Upper lobe of left lung (tissue), 6 donors: ENCODE measurements around the gene DTWD2. TPM values are rescaled to one million over a fixed set of nuclear protein-coding genes. Genes with fewer than 3 reads are reported as not detected.

Experiments used
- ATAC-seq, 2 donors: fragments of 200-7000 bp; cut with Tn5 transposase; one replicate each; pipeline ENCODE4 v1.9.1; 2022; ENCODE audit warnings: mild to moderate bottlenecking in 2 of 2, moderate library complexity in 2 of 2; ENCODE audit not compliant: low FRiP score in 2 of 2
- DNase-seq, 2 donors: peaks; one replicate each; pipeline ENCODE4 v3.0.0-alpha.2; 2019 to 2020
- H3K27ac ChIP-seq, 4 donors: fragments of 200-600 bp; sonication (generic); one replicate each; pipeline ENCODE4 v1.5.1; 2016 to 2019
- H3K27me3 ChIP-seq, 4 donors: fragments of 200-600 bp; sonication (generic); one replicate each; pipeline ENCODE4 v1.5.1; 2017 to 2019
- H3K36me3 ChIP-seq, 4 donors: fragments of 200-600 bp; sonication (generic); one replicate each; pipeline ENCODE4 v1.5.1; 2016 to 2019
- H3K4me1 ChIP-seq, 4 donors: fragments of 200-600 bp; sonication (generic); one replicate each; pipeline ENCODE4 v1.5.1; 2018 to 2019
- H3K4me3 ChIP-seq, 4 donors: fragments of 200-600 bp; sonication (generic); one replicate each; pipeline ENCODE4 v1.5.1; 2017 to 2019; ENCODE audit warnings: mild to moderate bottlenecking in 2 of 4, moderate library complexity in 1 of 4
- H3K9me3 ChIP-seq, 4 donors: fragments of 200-600 bp; sonication (generic); one replicate each; pipeline ENCODE4 v1.5.1; 2018 to 2019
- EP300 ChIP-seq, 4 donors: sonication (generic); formaldehyde crosslinking; IDR thresholded peaks; one replicate each; pipeline ENCODE4 v1.5.1; 2017; ENCODE audit warnings: antibody characterized with exemption in 4 of 4, control low read depth in 2 of 4
- POLR2A ChIP-seq, 4 donors: fragments of 450-650 bp; IDR thresholded peaks; one replicate each; pipeline ENCODE4 v1.5.1; 2016 to 2017; ENCODE audit warnings: antibody characterized with exemption in 4 of 4, mild to moderate bottlenecking in 2 of 4
- POLR2AphosphoS5 ChIP-seq, 2 donors: sonication (generic); formaldehyde crosslinking; IDR thresholded peaks; one replicate each; pipeline ENCODE4 v1.5.1; 2017; ENCODE audit warnings: antibody characterized with exemption in 2 of 2
- WGBS, 2 donors: methylation state at CpG; one replicate each; pipeline ENCODE4 v1.1.5; 2017 to 2018; 5-methylcytosine and 5-hydroxymethylcytosine counted together
- total RNA-seq, 6 donors: library from RNA; depleted of rRNA in 4 of 6; stranded (reverse); fragments of >200 nt in 4 of 6; gene quantifications; one replicate each; pipeline versions ENCODE4 v1.1.0 to v1.2.1, GENCODE V29; 2016 to 2021
- TF ChIP-seq, protein P1 (sequence below), 6 experiments: fragments of 450-650 bp in 4 of 6; fragments of 200-600 bp in 2 of 6; sonication (generic) in 2 of 6; IDR thresholded peaks; one replicate each; pipeline ENCODE4 v1.5.1; 2016 to 2019; ENCODE audit warnings: antibody characterized with exemption in 6 of 6
- donor health status: DM: no; HTN: no; CAD: no; lungs with moderate emphysema.
- donor health status: DM: no; HTN: yes; CAD: no; lungs with severe emphysema.

The DTWD2 gene
- total RNA-seq, 6 donors from 2014 or later = 7.1 to 14.7 (median 9.5) TPM

DNA sequence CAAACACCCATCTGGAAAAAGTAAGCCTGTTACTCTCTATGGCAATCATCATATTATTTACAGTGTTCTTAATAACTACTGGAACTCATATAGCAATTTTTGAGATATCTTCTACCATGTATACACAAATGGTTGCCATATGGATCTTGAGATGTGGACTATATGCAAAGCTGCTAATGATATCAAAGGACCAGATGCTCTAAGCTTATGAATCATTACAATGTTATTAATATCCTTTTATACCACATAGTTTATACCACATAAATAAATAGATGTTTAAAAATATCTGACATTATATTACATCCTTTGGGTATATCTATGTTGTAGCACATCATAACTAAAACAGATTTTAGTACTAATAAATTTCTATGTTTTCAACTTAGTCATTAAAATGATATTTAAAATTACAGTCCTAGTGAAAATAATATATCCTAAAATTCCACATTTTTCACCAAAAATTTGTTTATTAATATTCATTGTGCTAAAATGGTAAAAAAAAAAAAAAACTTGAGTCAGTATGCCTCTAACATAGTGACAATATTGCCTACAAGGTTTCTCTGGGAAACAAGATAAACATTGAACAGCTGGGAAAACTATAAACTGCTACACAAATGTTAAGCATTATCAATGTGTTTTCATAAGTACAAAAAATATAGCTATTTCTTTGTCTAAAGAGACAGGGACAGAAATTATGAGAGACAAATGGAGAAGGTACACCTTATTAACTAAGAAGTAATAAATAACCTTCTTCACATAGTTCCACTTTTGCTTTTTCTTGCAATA lies 85.5 kb downstream of the DTWD2 start:
- Histone ChIP-seq H3K4me1 (peaks cover 0 to 5% (median 0%) of the 10 kb centered on the region in 4 donors), H3K4me3 (no peak overlapping the region), H3K27ac (no peak overlapping the region), H3K9me3 (no peaks in the 10 kb centered on the region), H3K36me3 (no peaks in the 10 kb centered on the region), H3K27me3 (no peaks in the 10 kb centered on the region)
- TF ChIP-seq EP300 (IDR thresholded peaks at IDR 0.05) = no peak
- TF ChIP-seq, protein P1, sequence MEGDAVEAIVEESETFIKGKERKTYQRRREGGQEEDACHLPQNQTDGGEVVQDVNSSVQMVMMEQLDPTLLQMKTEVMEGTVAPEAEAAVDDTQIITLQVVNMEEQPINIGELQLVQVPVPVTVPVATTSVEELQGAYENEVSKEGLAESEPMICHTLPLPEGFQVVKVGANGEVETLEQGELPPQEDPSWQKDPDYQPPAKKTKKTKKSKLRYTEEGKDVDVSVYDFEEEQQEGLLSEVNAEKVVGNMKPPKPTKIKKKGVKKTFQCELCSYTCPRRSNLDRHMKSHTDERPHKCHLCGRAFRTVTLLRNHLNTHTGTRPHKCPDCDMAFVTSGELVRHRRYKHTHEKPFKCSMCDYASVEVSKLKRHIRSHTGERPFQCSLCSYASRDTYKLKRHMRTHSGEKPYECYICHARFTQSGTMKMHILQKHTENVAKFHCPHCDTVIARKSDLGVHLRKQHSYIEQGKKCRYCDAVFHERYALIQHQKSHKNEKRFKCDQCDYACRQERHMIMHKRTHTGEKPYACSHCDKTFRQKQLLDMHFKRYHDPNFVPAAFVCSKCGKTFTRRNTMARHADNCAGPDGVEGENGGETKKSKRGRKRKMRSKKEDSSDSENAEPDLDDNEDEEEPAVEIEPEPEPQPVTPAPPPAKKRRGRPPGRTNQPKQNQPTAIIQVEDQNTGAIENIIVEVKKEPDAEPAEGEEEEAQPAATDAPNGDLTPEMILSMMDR (IDR thresholded peaks at IDR 0.05) = no peak
- TF ChIP-seq POLR2A (IDR thresholded peaks at IDR 0.05) = no peak
- TF ChIP-seq POLR2AphosphoS5 (IDR thresholded peaks at IDR 0.05) = no peak
- ATAC-seq = no peak
- no peak for DNase-seq

DNA sequence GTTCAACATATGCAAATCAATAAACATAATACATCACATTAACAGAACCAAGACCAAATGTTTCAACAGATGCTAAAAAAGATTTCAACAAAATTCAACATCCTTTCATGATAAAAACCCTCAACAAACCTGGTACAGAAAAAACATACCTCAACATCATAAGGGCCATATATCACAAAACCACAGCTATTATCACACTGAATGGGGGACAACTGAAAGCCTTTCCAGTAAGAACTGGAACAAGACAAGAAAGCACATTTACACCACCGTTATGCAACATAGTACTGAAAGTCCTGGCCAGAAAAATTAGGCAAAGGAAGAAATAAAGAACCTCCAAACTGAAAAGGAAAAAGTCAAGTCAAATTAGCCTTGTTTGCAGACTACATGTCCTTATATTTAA lies 93.6 kb downstream of the DTWD2 start:
- DNase-seq = no peak
- ATAC-seq = no peak
- Histone ChIP-seq H3K9me3 (no peaks in the 10 kb centered on the region), H3K4me3 (no peak overlapping the region), H3K27me3 (no peaks in the 10 kb centered on the region), H3K4me1 (peaks cover 0 to 5% (median 0%) of the 10 kb centered on the region in 4 donors), H3K36me3 (no peaks in the 10 kb centered on the region), H3K27ac (no peak overlapping the region)
- 58 to 75% methylated on average over 1 of the region's 1 CpG for WGBS, 2 donors
- no peak for TF ChIP-seq POLR2AphosphoS5 (IDR thresholded peaks at IDR 0.05)

DNA sequence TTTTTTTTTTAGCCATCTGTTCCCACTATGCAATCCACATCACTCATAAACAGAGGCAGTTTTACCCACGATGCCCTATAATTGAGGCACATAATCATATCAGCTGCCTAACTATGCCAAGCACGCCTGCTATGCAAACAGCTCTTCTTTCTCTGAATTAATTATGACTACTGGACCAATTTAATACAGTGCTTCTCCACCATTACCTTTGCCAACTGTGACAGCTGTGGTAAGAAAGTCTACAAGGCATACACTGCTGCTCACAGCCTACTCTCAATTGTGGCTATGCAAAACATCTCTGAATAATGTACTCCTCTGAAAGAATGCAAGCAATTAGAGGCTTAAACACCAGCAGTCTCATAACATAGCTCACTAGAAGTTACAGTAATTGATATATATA lies 97.1 kb downstream of the DTWD2 start:
- Histone ChIP-seq H3K27me3 (no peaks in the 10 kb centered on the region), H3K36me3 (no peaks in the 10 kb centered on the region), H3K4me3 (no peak overlapping the region), H3K4me1 (no peaks in the 10 kb centered on the region), H3K9me3 (no peaks in the 10 kb centered on the region), H3K27ac (no peak overlapping the region)
- DNase-seq = no peak
- ATAC-seq = no peak
- WGBS, 2 donors = 91 to 95% methylated on average over 2 of the region's 2 CpGs
- TF ChIP-seq EP300 (IDR thresholded peaks at IDR 0.05) (no peak), POLR2A (IDR thresholded peaks at IDR 0.05) (no peak), POLR2AphosphoS5 (IDR thresholded peaks at IDR 0.05) (no peak)
- TF ChIP-seq, protein P1 (IDR thresholded peaks at IDR 0.05) = no peak

DNA sequence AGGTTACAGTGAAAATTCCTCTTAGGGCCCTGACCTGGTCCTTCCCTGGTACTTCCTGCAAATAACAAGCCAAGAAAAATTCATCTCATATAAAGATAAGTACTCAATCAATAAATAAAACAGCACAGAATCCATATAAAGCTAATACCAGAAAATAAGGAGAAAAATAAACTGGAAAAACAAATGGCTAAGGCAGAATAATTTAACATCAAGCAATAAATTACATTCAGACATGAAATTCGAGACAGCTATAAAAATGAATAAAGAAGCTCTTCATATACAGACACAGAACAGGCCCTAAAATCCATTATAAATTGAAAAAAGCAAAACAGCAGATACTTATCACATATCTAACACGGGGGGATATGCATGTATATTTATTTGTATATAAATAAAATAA lies 99.2 kb downstream of the DTWD2 start:
- Histone ChIP-seq H3K27ac (no peak overlapping the region), H3K4me3 (no peak overlapping the region), H3K4me1 (no peaks in the 10 kb centered on the region), H3K36me3 (no peaks in the 10 kb centered on the region), H3K9me3 (no peaks in the 10 kb centered on the region), H3K27me3 (no peaks in the 10 kb centered on the region)
- no peak for DNase-seq
- TF ChIP-seq, protein P1 (IDR thresholded peaks at IDR 0.05) = no peak
- TF ChIP-seq POLR2A (IDR thresholded peaks at IDR 0.05) (no peak), EP300 (IDR thresholded peaks at IDR 0.05) (no peak), POLR2AphosphoS5 (IDR thresholded peaks at IDR 0.05) (no peak)
- 92 to 93% methylated on average over 2 of the region's 2 CpGs for WGBS, 2 donors
- no peak for ATAC-seq

DNA sequence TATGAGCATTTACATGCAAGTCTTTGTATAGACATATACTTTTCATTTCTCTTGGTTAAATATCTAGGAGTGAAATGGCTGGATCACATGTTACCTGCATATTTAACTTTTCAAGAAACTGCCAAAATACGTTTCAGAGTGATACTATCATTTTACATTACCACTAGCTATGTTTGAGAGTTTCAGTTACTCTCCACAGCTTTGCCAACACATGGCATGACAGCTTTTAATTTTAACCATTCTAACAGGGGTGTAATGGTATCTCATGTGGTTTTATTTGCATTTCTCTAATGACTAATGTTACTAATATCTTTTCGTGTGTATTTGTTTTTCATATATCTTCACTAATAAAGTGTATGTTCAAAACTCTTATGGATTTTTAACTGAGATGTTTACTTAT lies 99.8 kb downstream of the DTWD2 start:
- Histone ChIP-seq H3K4me3 (no peak overlapping the region), H3K27ac (no peak overlapping the region), H3K27me3 (no peaks in the 10 kb centered on the region), H3K4me1 (no peaks in the 10 kb centered on the region), H3K36me3 (no peaks in the 10 kb centered on the region), H3K9me3 (no peaks in the 10 kb centered on the region)
- DNase-seq (no peak), ATAC-seq (no peak)
- WGBS, 2 donors = 86 to 88% methylated on average over 2 of the region's 2 CpGs
- no peak for TF ChIP-seq POLR2AphosphoS5 (IDR thresholded peaks at IDR 0.05)
- no peak for TF ChIP-seq POLR2A (IDR thresholded peaks at IDR 0.05)
- TF ChIP-seq, protein P1 (IDR thresholded peaks at IDR 0.05) = no peak
- no peak for TF ChIP-seq EP300 (IDR thresholded peaks at IDR 0.05)
